Thymus (tissue), 11 donors: ENCODE measurements around the gene HOXD12. TPM values are rescaled to one million over a fixed set of nuclear protein-coding genes. Genes with fewer than 3 reads are reported as not detected.

Experiments
- DNase-seq, 9 donors: peaks; one replicate each; pipeline ENCODE4 v3.0.0-alpha.2; 2013; ENCODE audit warnings: low spot score in 9 of 9, low read depth in 6 of 9, missing footprints in 1 of 9
- H3K27ac ChIP-seq, 2 donors: one replicate each; pipeline ENCODE4 v1.5.1; 2013; ENCODE audit warnings: control low read depth in 1 of 2, low read depth in 1 of 2, low read length in 1 of 2, mild to moderate bottlenecking in 1 of 2, moderate library complexity in 1 of 2
- H3K27me3 ChIP-seq, 2 donors: one replicate each; pipeline ENCODE4 v1.5.1; 2013; ENCODE audit warnings: low read length in 1 of 2; ENCODE audit not compliant: control insufficient read depth in 2 of 2, insufficient read depth in 1 of 2
- H3K36me3 ChIP-seq, 2 donors: one replicate each; pipeline ENCODE4 v1.5.1; 2013; ENCODE audit warnings: low read length in 1 of 2, mild to moderate bottlenecking in 1 of 2, moderate library complexity in 1 of 2; ENCODE audit not compliant: control insufficient read depth in 2 of 2, insufficient read depth in 2 of 2
- H3K4me1 ChIP-seq, 2 donors: one replicate each; pipeline ENCODE4 v1.5.1; 2013; ENCODE audit warnings: low read length in 2 of 2; ENCODE audit not compliant: control insufficient read depth in 2 of 2, insufficient read depth in 2 of 2
- H3K4me3 ChIP-seq, 2 donors: one replicate each; pipeline ENCODE4 v1.5.1; 2013; ENCODE audit warnings: low read length in 2 of 2, control low read depth in 1 of 2, mild to moderate bottlenecking in 1 of 2
- H3K9me3 ChIP-seq, 2 donors: one replicate each; pipeline ENCODE4 v1.5.1; 2013; ENCODE audit warnings: low read length in 1 of 2, mild to moderate bottlenecking in 1 of 2; ENCODE audit not compliant: control insufficient read depth in 2 of 2, insufficient read depth in 1 of 2
- WGBS: extraction: QIAGEN DNeasy Blood & Tissue Kit; methylation state at CpG from one replicate; pipeline ENCODE4 v1.1.7; 2013; 5-methylcytosine and 5-hydroxymethylcytosine counted together
- polyA plus RNA-seq: library from polyadenylated mRNA; stranded (reverse); fragments of 200-250 nt; gene quantifications from one replicate; pipeline ENCODE4 v1.2.3, GENCODE V29; 2013
- total RNA-seq: library from RNA; stranded (reverse); fragments of 120-200 nt; gene quantifications from one replicate; pipeline ENCODE4 v1.2.4, GENCODE V29; 2013
- donor health status: healthy.

HOXD12 gene
- total and polyA plus RNA-seq, 2 donors = not detected

DNA sequence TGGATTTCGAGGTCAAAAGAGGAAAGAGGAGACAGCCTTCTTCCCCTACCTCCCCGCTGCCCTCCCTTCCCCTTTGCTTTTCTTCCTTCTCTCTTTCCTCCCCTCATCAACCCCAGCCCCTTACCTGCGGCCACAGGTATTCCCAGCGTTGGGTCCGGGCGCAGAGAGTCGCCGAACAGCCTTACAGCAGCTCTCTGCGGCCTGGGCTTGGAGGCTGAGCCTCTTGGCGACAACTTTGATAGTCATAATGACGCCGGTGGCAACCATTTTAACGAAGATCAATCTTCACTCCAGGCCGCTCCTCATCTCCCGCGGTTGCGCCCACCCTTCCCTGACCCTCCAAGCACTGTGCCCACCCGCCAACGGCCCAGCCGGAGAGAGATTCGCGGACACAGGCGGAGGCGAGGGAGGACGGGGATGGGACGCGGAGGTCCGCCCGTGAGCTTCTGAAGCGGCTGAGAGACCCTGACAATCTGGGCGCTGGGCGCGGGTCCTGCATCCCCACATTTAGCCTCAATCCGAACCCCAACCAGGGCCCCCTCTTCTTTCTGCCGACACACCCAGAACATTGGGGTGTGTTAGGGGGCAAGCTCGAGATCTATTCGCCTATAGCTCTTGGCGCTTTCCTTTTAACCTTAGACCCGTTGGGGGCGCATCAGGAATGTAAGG, 14.3 kb upstream of the HOXD12 start:
- H3K9me3 ChIP-seq = peaks cover 15 to 24% of the 10 kb centered on the region in 2 donors
- no peak overlapping the region for H3K4me3 ChIP-seq
- H3K4me1 ChIP-seq = peaks cover 4 to 8% of the 10 kb centered on the region in 2 donors
- no peaks in the 10 kb centered on the region for H3K36me3 ChIP-seq
- peaks cover 93 to 99% of the 10 kb centered on the region in 2 donors for H3K27me3 ChIP-seq
- no peak overlapping the region for H3K27ac ChIP-seq
- DNase-seq = no peak
- WGBS = 9% methylated on average over 40 of the region's 40 CpGs

DNA sequence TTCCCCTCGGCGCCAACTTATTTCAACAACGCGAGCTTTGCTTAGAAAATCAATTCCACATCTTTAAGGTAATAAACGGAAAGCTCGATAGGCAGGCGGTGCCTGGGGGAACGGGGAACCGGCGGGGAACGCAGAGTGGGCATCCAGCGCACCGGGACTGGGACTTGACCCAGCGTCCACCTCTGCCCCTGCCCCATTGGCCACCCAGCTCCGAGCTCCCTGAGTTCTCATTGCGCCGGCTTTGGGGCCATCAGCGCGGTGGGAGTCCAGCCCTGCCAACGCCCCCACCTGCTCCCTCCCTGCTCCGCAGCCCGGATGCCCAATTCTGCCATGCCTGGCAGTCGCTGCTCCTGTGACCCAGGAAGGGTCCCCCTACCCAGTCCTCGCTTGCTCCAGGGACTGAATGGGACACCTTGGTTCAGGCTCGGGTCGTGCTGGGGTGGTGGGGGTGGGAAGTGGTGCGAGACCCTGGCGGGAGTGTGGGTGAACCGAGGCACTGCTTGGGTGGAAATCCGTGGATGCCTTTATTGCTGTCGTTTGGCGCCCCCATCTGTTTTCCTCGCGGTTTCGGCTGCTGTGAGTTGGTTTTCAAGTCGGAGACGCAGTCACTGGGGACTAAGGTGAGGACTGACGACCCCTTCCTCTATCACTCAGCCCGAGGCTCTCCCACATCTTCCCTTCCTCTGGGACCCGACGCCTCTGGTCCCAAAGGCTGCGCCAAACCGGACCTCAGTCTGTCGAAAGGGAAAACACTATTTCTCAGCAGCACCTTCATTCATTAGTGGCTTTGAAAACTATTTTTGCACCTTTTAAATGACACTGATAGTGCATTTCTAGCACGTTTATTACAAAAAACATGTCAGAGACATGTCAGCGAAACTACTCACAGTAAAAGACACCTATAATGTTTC, 13.5 kb upstream of the HOXD12 start:
- no peaks in the 10 kb centered on the region for H3K36me3 ChIP-seq
- H3K9me3 ChIP-seq = peaks cover 9 to 16% of the 10 kb centered on the region in 2 donors
- peaks cover 0 to 8% of the 10 kb centered on the region in 2 donors for H3K4me1 ChIP-seq
- no peak overlapping the region for H3K27ac ChIP-seq
- H3K27me3 ChIP-seq = peaks cover 91 to 99% of the 10 kb centered on the region in 2 donors
- no peak overlapping the region for H3K4me3 ChIP-seq
- WGBS = 5% methylated on average over 46 of the region's 46 CpGs
- DNase-seq = peak in 2 of 9 donors; percentile 34 to 47

DNA sequence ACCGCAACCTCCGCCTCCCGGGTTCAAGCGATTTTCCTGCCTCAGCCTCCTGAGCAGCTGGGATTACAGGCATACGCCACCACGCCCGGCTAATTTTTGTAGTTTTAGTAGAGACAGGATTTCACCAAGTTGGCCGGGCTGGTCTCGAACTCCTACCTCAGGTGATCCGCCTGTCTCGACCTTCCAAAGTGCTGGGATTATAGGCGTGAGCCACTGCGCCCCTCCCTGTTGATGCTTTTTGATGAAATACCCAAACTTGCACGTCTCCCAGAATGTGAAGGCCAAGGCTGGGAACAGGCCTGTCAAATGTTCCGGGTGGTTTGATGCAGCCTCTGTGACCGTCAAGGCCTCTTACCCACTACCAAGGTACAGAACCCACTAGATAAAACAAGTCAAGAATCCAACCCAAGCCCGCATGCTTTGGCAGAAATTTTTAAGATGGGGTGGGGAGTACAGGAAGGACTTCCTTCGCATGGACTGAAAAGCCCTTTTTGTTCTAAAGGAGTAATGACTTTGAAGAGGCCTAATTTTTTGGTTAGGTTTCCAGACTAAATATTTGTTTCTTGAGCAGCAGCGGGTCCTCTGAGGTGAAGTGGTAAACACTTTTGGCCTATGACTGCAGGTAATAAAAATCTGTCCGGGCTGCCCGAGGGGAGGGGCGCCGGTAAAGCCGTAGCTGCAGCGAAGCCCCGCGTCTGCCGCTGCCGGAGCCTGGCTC, 12.1 kb upstream of the HOXD12 start:
- Histone ChIP-seq H3K4me3 (no peak overlapping the region), H3K27ac (no peak overlapping the region), H3K9me3 (peaks cover 6 to 14% of the 10 kb centered on the region in 2 donors), H3K36me3 (no peaks in the 10 kb centered on the region), H3K27me3 (peaks cover 90 to 99% of the 10 kb centered on the region in 2 donors), H3K4me1 (peaks cover 0 to 8% of the 10 kb centered on the region in 2 donors)
- DNase-seq = no peak
- WGBS = 23% methylated on average over 29 of the region's 29 CpGs

DNA sequence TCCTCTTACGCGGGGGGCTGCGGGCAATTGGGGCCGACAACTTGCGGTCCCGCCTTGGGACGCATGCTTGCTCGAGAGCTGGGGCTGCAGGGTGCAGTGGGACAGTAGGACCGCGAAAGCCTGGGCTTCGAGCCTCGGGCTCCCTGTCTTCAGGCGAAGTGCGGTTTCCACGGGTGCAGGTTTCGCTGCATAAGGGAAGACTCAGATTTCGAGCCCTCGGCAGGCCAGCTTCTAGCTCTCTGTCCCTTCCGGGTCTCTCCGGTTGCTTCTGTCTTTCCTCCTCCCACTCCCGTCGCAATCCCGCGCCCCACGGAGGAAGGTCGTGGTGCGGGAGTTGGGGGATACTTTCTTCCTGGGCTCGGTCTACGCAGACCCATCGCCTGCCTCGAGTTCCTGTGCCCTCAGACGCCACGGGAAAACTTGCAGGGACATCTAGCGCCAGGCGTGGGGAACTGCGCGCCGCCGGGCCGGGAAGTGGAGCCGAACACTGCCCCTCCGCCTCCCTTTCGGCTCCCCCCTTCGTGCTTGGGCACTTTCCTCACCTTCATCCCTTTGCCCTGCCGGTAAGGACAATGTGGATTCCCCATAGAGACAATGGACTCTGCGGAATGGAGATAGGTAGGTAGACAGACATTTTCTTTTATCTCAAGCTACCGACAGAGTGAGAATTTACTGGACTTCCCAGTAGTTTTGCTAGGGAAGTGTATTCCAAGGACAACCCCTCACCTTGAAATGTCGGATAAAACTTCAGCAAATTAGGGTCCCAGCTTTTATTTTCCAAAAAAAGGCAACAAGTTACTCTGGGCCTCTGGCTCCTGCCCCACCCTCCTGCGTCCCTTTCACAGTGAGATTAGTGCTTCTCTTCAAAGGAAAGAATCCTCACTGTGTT, 11.3 kb upstream of the HOXD12 start:
- H3K4me1 ChIP-seq = peaks cover 0 to 12% of the 10 kb centered on the region in 2 donors
- no peak overlapping the region for H3K27ac ChIP-seq
- peak in 2 of 9 donors; percentile 32 to 46 for DNase-seq
- no peaks in the 10 kb centered on the region for H3K36me3 ChIP-seq
- H3K4me3 ChIP-seq = peak overlapping the region in 1 of 2 donors; percentile 24
- peaks cover 90 to 99% of the 10 kb centered on the region in 2 donors for H3K27me3 ChIP-seq
- H3K9me3 ChIP-seq = peaks cover 4 to 6% of the 10 kb centered on the region in 2 donors
- WGBS = 4% methylated on average over 49 of the region's 49 CpGs

DNA sequence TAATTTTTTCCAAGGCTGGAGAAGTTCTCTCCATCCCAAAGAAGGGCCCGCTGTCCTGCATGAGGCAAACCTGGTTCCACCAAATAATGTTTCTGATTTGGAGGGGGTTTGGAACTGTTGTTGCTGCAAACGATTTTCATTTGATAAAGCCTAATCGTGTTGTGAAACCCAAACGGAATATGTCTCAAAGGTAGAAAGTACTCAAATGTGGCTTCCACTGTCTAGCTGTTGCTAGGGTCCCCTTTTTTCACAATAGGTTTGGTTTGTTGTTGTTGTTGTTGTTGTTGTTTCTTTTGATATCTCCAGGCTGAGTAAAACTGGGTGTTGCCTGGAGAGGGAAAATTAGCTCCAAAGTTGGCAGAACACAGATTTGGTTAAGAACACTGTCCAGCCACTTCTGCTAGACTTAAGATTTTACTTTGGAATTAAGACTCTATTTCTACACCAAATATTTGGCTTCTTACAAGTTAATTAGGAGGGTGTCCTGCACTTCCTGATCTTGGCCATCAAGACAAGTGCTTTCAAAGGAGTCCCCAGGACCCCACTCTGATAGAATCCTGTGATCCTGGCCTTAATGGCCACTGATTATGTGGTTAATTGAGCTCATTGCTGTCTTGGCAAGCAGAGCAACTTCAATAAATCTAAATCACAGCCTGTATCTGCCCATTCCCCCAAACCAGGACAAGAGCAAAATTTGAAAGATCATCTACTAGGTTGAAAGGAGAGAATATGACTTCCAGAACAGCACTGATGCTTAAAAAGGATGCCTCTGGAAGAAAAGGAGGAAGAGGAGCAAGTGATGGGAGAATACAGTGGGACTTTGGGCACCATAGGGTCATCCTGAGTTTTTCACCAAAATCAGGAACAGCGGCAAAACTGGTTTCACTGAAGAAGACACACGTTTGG, 10.4 kb upstream of the HOXD12 start:
- H3K4me3 ChIP-seq = no peak overlapping the region

DNA sequence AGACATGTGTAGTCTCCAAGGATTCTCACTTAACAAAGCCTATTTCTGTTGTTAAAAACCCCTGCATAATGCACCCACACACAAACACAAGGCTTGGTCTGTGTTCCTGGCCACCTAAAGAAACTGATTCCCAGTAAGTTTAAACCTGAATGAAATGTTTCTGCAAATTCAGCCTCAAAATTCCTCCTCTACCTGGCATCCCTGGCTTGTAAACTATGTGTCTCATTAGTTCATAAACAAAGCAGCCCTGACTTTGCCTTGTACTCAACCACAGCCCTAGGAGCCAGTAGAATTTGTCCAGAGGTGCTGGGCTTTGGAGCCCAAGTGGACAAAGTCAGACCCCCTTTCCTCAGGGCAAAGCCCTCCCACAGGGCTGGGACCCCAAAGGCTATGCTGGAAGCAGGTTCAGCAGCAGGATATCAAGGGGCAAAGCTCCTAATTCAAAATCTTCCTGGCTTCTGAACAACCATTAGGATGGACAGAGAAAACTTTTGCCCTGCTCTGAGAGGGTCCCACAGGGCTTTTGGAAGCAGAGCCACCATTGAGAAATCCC, 9.7 kb upstream of the HOXD12 start:
- H3K27me3 ChIP-seq = peaks cover 91 to 99% of the 10 kb centered on the region in 2 donors
- DNase-seq = no peak
- peaks cover 1 to 4% of the 10 kb centered on the region in 2 donors for H3K9me3 ChIP-seq
- H3K4me1 ChIP-seq = peaks cover 0 to 13% of the 10 kb centered on the region in 2 donors
- H3K36me3 ChIP-seq = no peaks in the 10 kb centered on the region
- H3K4me3 ChIP-seq = no peak overlapping the region
- H3K27ac ChIP-seq = no peak overlapping the region

More for the DNA sequence above, 10.4 kb upstream of the HOXD12 start:
- peaks cover 1 to 4% of the 10 kb centered on the region in 2 donors for H3K9me3 ChIP-seq
- WGBS = 5% methylated on average over 6 of the region's 6 CpGs
- H3K36me3 ChIP-seq = no peaks in the 10 kb centered on the region
- peaks cover 89 to 99% of the 10 kb centered on the region in 2 donors for H3K27me3 ChIP-seq
- H3K4me1 ChIP-seq = peaks cover 0 to 13% of the 10 kb centered on the region in 2 donors
- DNase-seq = no peak
- H3K27ac ChIP-seq = no peak overlapping the region

DNA sequence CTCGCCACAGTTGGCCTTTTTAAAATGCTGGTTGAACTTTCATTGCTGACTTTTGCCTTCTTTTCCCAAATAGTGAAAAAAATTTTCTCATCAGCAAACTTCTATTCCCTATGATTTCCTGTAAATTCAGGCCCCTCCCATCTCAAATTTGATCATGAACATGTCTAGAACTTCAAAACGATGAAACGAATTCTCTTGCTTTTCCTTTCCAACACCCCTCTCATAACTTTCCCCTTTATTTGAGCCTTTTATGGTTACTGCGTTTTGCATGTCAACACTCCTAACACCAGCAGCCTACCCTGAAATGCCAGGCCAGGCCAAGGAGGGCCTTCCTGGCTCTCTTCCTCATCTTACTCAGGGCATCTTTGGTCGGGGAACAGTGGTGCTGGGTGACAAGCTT, 8.7 kb upstream of the HOXD12 start:
- Histone ChIP-seq H3K9me3 (peaks cover 1 to 4% of the 10 kb centered on the region in 2 donors), H3K36me3 (no peaks in the 10 kb centered on the region), H3K27ac (no peak overlapping the region), H3K27me3 (peaks cover 88 to 99% of the 10 kb centered on the region in 2 donors), H3K4me1 (peaks cover 0 to 13% of the 10 kb centered on the region in 2 donors), H3K4me3 (no peak overlapping the region)
- WGBS = 19% methylated on average over 5 of the region's 5 CpGs
- DNase-seq = no peak
